DMS 273 treated with DMSO at 0.1 percent for 48 hours (cell line): ENCODE results near the gene CCDC93.

ENCODE experiments used
- DNase-seq: peaks from one replicate; lab custom pipeline; 2025; lab: John Stamatoyannopoulos, UW

Gene CCDC93, protein sequence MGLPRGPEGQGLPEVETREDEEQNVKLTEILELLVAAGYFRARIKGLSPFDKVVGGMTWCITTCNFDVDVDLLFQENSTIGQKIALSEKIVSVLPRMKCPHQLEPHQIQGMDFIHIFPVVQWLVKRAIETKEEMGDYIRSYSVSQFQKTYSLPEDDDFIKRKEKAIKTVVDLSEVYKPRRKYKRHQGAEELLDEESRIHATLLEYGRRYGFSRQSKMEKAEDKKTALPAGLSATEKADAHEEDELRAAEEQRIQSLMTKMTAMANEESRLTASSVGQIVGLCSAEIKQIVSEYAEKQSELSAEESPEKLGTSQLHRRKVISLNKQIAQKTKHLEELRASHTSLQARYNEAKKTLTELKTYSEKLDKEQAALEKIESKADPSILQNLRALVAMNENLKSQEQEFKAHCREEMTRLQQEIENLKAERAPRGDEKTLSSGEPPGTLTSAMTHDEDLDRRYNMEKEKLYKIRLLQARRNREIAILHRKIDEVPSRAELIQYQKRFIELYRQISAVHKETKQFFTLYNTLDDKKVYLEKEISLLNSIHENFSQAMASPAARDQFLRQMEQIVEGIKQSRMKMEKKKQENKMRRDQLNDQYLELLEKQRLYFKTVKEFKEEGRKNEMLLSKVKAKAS

DNA sequence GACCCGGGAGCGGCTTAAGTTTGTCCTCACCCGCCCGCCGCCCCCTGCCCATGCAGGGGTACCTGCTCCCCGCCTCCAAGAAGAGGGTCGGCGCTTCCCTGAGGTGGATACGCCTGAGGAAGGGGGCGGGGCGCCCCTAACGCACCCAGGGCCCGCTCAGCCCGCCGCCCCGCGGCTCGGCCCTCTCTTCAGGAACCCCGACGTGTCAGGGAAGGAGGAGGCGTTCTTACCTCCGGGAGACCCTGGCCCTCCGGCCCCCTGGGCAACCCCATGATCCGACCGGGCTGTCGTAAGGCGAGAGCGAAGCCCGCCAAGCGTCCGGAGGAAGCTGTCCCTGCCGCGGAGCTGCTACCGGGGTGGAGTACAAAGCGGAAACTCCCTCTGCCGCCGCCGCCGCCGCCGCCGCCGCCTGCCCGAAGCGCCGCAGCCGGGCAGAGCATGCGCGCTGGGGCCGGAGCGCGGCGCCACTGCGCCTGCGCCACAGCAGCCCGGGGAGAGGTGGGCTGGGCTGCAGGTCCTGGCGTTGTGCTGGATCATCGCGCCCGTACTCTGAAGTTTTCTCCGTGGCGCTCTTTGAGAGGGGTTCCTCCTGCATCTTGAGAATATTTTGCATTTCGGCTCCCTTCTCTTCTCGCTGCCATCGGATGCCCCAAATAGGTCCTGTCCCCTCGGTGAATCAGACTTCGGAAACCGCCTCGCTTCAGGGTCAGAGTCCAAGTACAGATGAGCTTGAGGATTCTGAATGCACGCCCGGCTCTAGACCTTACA lies at the start of gene CCDC93:
TSS of gene CCDC93 (minus strand) at position 347 of the 768 bp plus-strand sequence. CDS start at position 272, 75 bp downstream.
- DNase-seq: peak; percentile 60

DNA sequence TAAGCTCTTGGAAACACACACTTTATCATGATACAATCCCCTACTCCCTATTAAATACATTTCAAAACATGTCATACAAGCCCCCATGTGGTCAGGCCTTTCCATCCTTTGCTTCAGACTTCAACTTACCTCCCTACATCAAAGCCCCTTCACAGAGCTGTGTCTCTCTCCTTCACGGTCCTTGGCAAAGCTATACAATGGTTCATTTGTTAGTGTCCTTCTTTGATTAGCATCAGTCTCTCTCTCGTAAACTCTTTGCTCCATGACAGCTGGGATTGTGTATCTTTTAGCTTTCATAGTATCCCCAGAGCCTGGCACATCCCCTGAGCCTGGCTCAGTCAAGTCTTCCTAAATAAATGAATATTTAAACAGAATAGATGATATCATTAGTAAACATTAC lies 48.8 kb upstream of the CCDC93 start:
- DNase-seq: no peak

DNA sequence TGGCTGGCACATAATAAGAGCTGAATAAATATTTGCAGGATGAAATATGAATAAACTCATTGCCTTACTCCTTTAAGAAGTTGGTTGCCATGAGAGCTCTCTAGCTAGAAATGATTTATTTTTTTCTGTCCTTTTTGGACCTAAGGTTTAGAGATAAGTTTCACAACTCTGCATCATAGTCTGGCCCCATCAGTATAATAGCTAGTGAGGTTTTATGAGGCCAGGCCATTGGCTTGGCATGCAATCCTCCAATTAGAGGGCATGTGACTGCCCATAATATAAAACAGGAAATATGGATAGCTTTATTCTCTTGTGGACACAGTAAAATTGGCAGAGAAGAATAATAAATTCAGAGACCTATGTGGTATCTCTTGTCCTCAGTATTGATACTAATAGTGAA lies 48.2 kb upstream of the CCDC93 start:
- DNase-seq: no peak

DNA sequence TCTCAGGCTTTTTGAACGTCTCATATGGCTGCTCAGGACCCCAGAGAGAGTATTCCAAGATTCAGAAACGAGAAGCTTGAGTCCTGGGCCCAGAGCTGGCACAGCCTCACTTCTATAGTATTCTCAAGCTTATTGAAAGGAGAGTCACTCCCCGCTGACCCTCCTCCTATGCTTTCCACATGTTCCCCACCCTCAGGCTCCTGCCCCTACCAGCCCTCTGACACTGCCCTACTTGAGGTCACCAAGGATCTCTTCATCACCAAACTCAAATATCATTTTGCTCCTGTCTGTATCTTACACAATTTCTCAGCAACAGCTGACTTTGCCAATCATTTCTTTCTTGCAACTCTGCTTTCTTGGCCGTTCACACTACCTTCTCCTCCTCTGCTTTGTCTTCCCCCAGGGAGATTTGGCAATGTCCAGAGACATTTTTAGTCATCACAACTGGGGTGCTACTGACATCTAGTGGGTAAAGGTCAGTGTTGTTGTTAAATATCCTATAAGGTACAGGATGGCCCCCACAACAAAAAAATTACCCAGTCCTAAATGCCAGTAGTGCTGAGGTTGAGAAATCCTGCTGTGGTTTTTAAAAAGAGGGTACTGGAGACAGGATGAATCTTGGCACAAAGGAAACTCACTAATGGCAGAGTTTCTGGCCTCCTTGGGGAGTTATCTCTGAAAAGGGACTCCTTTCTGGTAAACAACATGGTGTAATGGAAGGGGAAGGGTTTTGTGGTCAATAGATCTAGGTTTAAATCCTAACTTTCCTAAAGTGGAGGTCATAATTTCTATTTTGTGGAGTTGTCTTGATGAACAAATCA lies 47.5 kb upstream of the CCDC93 start:
- no peak for DNase-seq

DNA sequence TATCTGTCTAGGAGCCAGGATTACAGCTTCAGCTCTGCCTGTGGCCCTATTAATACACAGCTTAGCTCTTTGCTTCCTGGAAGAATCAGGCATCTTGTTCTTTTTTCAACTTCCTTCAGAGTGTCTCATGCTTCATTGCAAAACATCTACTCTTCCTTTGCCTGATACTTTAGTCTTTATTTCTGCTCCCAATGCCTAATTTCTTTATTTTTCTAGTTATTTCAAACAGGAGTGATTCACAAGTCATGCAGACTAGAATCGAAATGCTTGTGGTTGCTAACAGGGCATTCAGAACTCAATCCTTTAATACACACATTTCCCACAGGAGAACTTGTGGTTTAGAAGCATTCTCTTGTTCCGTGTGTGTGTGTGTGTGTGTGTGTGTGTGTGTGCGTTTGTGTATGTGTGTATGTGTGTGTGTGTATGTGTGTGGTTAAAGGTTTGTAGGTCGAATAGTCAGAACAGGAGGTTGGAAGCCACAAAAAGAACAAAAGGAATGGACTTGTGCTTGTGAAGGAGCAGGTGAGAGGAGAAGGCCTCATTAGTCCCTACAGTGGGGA lies 46.1 kb upstream of the CCDC93 start:
- no peak for DNase-seq

DNA sequence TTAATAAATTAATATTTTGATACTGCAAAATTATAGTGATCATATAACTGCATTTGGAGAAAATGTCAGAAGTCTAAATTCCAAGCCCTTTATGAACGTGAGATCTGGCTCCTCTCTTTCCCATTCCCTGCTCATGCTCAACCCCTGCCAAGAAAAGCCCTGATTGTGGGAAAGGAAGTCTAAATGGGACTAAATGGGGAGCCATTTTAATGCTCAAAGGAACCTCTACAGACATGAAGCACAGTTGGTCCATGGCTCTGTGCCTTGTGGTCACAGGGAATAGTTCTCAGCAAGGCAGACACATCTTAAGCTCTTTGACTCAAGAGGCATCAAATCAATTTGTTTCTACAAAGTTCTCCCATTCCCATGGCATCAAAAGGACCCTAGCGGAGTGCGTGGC lies 45.1 kb upstream of the CCDC93 start:
- no peak for DNase-seq

DNA sequence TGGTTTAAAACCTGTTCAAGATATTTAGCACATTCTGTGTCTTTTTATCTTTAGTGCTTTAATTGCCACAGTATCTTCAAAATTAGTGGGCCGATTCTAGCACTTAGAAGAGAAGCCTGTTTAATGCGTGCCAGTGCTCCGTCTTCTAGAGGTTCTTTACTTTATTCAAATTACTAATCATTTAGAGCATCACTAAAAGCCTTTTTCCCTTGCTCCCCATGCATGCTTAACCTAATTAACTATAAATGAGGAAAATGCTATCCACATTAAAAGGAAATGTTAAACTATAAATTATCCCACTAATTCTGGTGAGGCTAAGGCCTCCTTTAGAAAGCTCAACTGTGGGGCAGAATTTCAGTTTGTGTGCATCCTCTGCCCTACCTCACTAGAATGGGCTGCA lies 42.9 kb upstream of the CCDC93 start:
- DNase-seq: no peak

DNA sequence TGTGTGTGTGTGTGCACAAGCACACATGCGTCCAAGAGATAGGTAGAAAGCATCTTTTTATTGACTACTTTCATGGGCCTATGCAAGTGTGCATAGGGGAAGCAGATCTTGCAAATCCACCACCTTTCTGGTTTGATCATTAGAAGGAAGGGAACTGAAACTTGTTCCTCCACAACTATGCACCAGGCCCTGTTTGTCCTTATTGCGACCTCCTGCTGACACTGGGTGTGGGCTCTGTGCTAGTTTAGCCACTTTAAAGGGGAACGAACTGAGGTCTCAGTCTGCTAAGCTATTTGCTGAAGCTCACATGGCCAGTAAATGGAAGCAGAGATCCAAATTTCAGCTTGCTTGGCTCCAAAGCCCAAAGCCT lies 42.3 kb upstream of the CCDC93 start:
- DNase-seq: no peak

DNA sequence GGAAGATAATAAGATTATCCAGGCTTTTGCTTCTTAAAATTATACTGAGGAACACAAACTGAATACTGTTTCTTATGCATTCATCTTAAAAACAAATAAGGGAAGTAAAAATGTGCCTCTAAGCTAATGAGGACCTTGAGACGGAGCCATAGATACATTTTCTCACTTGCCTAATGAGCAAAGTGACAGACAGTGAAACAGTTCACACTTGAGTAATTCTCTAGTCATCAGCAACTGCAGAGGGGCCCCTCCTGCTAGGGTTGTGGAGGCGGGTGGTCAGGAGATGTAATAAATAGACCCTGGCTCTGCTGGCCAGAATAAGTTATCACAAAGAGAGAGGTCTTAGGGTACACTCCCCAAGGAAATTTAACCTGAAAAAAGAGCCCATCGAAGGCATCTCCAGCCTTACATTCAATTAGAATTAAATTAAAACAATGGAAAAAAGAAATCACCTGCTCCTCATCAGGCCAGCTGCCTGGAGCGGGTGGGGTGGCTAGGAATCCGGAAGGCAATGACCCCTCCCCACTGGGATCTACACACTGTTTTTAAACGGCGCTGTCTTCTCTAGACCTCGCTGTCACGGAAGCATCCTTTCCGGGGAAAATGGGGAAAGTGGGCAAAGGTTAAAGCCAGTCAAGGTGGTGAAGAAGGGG lies 41.8 kb upstream of the CCDC93 start:
- DNase-seq: no peak

DNA sequence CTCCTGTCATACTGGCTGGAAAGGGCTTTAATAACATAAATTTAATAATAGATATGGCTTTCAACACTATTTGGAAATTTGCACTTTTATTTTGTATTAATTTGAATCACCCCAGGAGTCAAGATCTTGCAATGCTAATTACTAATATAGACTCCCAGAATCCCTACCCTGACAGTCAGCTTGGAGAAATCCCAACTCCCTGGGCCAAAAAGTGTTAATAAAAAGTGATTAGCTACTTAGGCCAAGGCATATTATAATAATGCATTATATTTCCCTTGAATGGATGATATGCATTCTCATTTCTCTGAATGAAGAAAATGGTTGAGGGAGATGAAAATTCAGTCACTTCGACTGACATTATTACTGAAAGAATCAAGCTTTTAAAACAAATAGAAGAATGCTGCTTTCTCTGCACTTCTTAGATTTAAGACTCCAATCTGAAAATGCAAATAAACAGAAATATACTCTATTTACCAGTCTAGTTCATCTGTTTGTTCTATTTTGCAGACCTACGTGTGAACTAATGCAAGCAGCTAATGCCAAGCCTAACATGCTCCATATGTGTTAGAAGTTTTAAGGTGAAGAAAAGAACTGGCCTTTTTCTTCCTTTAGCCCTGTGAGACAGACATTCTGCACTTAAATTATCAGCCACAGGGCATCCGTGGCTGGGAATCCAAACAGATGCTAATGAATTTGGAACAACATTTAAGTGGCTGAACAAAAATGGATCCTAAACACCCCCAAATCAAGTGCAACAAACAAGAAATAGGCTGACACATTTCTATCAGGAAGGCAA lies 40.5 kb upstream of the CCDC93 start:
- DNase-seq: no peak

DNA sequence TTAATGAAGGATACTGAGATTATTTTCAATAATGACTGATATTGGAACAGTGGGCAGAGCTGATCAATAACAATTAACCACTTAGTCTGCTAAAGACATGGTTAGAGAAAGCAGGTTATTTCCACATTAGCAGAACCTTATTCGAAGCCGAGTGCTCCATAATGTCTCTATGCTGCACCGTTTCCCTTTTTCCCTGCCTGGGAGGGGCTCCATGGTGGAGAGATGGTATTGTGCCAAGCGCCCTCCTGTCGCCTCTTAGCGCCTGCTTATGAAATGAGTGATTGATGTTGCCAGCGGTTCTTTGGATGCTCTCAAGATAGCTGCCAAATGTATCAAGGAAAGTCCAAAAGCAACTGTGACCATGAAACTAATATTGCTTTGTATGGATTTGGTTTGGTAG lies 39.8 kb upstream of the CCDC93 start:
- no peak for DNase-seq

DNA sequence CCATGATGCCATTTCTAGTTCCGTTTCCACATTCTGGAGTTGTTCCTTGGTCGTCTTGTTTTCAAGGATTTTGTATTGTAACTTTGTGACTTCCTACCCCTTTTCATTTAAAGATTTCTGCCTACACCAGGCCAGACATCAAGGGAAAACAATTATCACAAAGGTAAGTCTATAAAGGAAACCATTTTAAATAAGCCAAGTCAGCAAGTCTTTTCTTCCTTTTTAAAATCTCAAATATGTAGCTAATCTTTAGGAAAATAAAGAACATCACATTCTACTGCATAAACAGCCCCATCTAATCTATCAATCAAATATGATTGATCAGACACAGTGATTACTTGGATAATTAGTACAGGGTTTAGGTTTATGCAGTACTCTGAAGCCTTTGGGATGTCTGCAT lies 38.6 kb upstream of the CCDC93 start:
- DNase-seq: no peak

DNA sequence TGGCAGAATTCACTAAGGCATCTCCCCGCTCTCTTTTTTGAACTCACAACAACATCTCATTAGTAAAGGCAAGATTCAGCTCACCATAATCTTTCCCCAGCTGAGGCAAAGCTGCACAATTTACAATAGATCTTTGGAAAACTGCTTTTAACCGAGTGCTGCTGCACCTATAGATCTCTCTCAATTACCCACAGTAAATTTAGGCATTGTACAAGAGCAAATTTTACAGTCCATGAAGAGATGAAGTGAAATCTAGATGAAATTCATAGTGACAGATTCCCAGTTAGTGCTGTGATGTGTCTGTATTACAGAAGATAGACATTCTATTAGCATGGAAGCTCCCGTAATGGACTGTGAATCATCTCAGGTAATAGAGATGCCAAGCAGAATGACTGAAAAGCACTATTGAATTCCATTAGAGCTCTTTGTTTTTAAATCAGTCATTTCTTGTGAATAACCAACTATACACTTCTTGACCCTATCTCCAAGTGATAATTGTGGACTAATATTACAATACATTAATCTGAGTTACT lies 38.0 kb upstream of the CCDC93 start:
- DNase-seq: no peak

DNA sequence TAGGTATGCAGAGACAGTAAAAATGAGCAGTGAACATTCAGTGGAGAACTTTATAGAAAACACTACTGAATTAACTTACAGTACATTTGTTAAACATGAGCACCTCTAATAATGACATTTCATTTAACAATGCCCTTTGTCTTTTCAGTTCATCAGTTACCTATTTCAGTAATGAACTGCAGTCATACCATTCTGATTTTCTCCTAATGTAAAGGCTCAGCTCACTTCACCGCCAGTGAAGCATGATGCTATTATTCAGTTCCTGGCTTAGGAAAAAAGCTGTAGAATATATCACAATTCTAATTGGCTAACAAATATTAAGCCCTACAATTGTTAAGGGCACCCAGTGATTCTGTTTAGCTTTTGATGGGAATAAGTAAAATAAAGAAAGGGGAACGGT lies 37.1 kb upstream of the CCDC93 start:
- DNase-seq: no peak

DNA sequence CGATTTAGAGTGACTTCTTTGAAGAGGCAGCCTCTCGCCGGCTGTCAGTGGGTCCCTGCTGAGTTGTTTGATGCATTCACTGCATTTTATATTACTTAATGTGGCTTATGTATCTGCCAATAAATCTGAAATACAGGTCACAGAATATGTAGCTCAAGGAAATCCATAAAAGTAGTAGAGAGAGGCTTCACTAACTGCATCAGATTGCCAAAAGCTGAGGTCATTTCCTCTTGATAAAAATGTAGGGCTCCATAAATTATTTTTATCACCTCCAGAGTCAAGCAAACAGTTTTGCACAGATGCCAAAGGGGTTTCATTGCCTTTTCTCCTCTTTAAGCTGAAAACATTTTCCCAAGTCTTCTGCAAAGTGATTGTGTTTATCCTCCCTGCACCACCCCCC lies 36.5 kb upstream of the CCDC93 start:
- no peak for DNase-seq

DNA sequence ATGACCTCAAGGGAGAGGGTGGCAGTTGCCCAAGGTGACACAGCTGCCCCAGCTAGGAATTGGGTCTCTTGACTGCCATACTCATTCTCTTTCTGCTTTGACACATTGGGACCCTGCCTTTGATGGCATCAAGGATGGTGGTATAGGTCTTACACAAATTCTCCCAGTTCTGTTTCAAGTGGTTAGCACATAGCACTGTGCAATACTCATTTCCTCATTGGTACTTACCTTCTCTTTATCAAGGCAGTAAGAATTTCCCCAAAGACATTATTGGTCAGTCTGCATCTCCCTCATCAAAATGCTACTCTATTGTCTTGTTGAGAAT lies 35.9 kb upstream of the CCDC93 start:
- DNase-seq: no peak

DNA sequence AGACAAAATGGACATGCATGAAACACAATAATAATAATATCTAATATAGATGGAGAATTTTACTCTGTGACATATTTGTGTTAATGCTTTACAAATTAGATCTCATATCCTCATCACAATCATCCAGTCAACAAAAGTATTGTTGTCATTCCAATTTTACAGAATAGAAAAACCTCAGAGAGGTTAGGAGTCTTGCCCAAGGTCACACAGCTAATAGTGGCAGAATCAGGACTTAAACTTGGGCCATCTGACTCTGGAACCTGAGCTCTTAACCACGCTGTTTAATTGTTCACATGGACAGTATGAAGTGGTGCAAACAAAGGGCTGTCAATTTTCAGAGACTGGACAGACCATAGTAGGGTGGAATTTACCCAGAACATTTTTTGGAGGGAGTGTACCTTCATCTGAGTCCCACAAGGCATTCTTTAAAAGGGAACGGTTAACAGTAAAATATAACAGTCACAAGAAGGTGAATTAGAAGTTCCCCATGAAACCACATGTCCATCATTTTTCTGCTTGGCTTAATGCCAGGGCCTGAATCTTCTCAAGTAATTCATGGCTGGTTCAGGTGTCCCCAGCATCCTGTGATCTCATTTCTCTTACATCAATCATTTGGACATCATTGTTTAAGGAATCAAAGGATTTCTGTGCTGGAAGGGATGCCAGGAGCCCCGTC lies 35.4 kb upstream of the CCDC93 start:
- DNase-seq: no peak

DNA sequence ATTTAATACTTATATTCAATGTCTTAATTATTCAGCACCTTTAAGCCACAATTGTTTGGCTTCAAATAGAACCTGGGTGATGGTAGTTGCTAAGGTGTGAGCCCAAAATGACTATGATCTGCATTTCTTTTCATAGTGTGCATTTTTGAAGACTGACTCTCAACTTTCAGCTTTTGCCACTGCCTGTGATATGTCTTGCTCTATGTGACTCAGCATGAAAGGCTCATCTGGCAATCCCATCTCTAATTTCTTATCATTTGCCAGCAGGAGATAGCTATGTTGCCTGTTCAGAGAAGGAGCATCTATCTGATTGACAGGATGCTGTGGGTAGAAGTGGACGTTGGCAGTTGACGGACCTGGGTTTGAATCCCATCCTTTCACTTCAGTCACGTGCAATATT lies 34.5 kb upstream of the CCDC93 start:
- DNase-seq: no peak

DNA sequence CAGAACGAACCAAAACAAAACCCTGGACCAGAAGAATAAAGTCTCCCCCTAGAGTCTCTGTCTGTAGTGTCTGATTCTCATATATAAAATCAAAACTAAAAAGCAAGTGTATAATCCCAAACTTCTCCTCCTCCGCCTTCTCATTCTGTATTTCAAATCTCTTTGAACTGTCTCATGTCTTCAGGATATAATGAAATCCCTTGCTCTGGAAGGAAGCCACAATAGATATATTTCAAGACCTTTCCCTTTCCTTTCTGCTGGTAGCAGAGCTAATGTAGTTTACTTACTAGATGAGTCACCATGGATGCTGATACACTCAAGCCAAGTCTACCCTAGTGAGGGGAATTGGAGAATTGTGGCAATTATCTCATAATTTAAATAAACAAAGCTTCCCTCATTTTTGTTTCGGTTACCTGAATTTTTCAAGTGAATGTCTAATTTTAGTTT lies 33.5 kb upstream of the CCDC93 start:
- DNase-seq: no peak
